ENCODE data around the gene NUDT1. TPM values are rescaled to one million over a fixed set of nuclear protein-coding genes. Genes with fewer than 3 reads are reported as not detected.

The NUDT1 gene
- total and polyA plus RNA-seq, 2 experiments from 2014 or later = 9.6 to 16.3 TPM

- Histone ChIP-seq H3K79me2 (no peaks in the 10 kb centered on the region), H2AFZ (no peak overlapping the region), H3K27ac (no peak overlapping the region), H4K20me1 (ENCODE audit: insufficient read depth, poor library complexity, severe bottlenecking) (no peaks in the 10 kb centered on the region), H3K4me2 (no peak overlapping the region), H3K9me2 (replicated peaks; ENCODE audit: insufficient read depth) (no peaks in the 10 kb centered on the region), H3K9me3 (ENCODE audit: low read depth) (no peaks in the 10 kb centered on the region), H3K36me3 (replicated peaks; ENCODE audit: insufficient read depth, low read depth) (no peaks in the 10 kb centered on the region), H3K27me3 (no peaks in the 10 kb centered on the region), H3K4me3 (no peak overlapping the region), H3K4me1 (ENCODE audit: insufficient read depth) (peaks cover 12% of the 10 kb centered on the region)
- peak; percentile 81 for DNase-seq (ENCODE audit: low spot score)
- 66% methylated on average over 21 of the region's 21 CpGs for WGBS (ENCODE audit: low lambda C conversion rate, missing lambda C conversion rate)
- TF ChIP-seq CTCF (IDR thresholded peaks at IDR 0.05; ENCODE audit: poor library complexity) (peak; percentile 78), EZH2phosphoT487 (IDR thresholded peaks at IDR 0.05; ENCODE audit: low read depth, severe bottlenecking, unreplicated experiment) (no peak), EZH2 (IDR thresholded peaks at IDR 0.05; ENCODE audit: borderline replicate concordance) (no peak)
Observed at GRCh38 chr7:2209146-2209960, 32.7 kb upstream of the NUDT1 start.

- H3K4me2 ChIP-seq = no peak overlapping the region
- no peaks in the 10 kb centered on the region for H4K20me1 ChIP-seq (ENCODE audit: insufficient read depth, poor library complexity, severe bottlenecking)
- no peaks in the 10 kb centered on the region for H3K9me2 ChIP-seq (replicated peaks; ENCODE audit: insufficient read depth)
- 93% methylated on average over 8 of the region's 8 CpGs for WGBS (ENCODE audit: low lambda C conversion rate, missing lambda C conversion rate)
- DNase-seq (ENCODE audit: low spot score) = no peak
- no peak overlapping the region for H2AFZ ChIP-seq
- no peak overlapping the region for H3K4me3 ChIP-seq
- H3K27me3 ChIP-seq = no peaks in the 10 kb centered on the region
- no peaks in the 10 kb centered on the region for H3K79me2 ChIP-seq
- peaks cover 6% of the 10 kb centered on the region for H3K4me1 ChIP-seq (ENCODE audit: insufficient read depth)
- H3K9me3 ChIP-seq (ENCODE audit: low read depth) = no peaks in the 10 kb centered on the region
- H3K36me3 ChIP-seq (replicated peaks; ENCODE audit: insufficient read depth, low read depth) = no peaks in the 10 kb centered on the region
- H3K27ac ChIP-seq = no peak overlapping the region
- TF ChIP-seq EZH2 (IDR thresholded peaks at IDR 0.05; ENCODE audit: borderline replicate concordance) (no peak), EZH2phosphoT487 (IDR thresholded peaks at IDR 0.05; ENCODE audit: low read depth, severe bottlenecking, unreplicated experiment) (no peak), CTCF (IDR thresholded peaks at IDR 0.05; ENCODE audit: poor library complexity) (no peak)
Observed at GRCh38 chr7:2209961-2210323, 32.1 kb upstream of the NUDT1 start.

GRCh38 chr7:2210551-2211258 lies 31.3 kb upstream of the NUDT1 start:
- no peaks in the 10 kb centered on the region for H3K9me2 ChIP-seq (replicated peaks; ENCODE audit: insufficient read depth)
- H3K27ac ChIP-seq = no peak overlapping the region
- no peaks in the 10 kb centered on the region for H3K27me3 ChIP-seq
- H3K4me2 ChIP-seq = no peak overlapping the region
- no peaks in the 10 kb centered on the region for H3K36me3 ChIP-seq (replicated peaks; ENCODE audit: insufficient read depth, low read depth)
- H3K4me3 ChIP-seq = no peak overlapping the region
- H3K4me1 ChIP-seq (ENCODE audit: insufficient read depth) = no peaks in the 10 kb centered on the region
- H3K79me2 ChIP-seq = no peaks in the 10 kb centered on the region
- H2AFZ ChIP-seq = no peak overlapping the region
- 95% methylated on average over 29 of the region's 30 CpGs for WGBS (ENCODE audit: low lambda C conversion rate, missing lambda C conversion rate)
- no peaks in the 10 kb centered on the region for H4K20me1 ChIP-seq (ENCODE audit: insufficient read depth, poor library complexity, severe bottlenecking)
- no peak for DNase-seq (ENCODE audit: low spot score)
- no peaks in the 10 kb centered on the region for H3K9me3 ChIP-seq (ENCODE audit: low read depth)
- TF ChIP-seq CTCF (IDR thresholded peaks at IDR 0.05; ENCODE audit: poor library complexity) (no peak), EZH2phosphoT487 (IDR thresholded peaks at IDR 0.05; ENCODE audit: low read depth, severe bottlenecking, unreplicated experiment) (no peak), EZH2 (IDR thresholded peaks at IDR 0.05; ENCODE audit: borderline replicate concordance) (no peak)

Measured in hepatocyte (in vitro differentiated cells).